ENCODE data around the gene JUN.

The JUN gene

GRCh38 chr1:58767143-58767542 is 16.7 kb downstream of the JUN start:
- TF ChIP-seq GATA2 (IDR thresholded peaks at IDR 0.05; ENCODE audit: low read depth, low read length) (no peak), GATA3 (IDR thresholded peaks at IDR 0.05; ENCODE audit: low read depth, low read length) (no peak)

- TF ChIP-seq GATA2 (IDR thresholded peaks at IDR 0.05; ENCODE audit: low read depth, low read length) (no peak), GATA3 (IDR thresholded peaks at IDR 0.05; ENCODE audit: low read depth, low read length) (no peak)
Measured at GRCh38 chr1:58765441-58765840, 18.4 kb downstream of the JUN start.

- no peak for TF ChIP-seq GATA2 (IDR thresholded peaks at IDR 0.05; ENCODE audit: low read depth, low read length)
- no peak for TF ChIP-seq GATA3 (IDR thresholded peaks at IDR 0.05; ENCODE audit: low read depth, low read length)
Measured at GRCh38 chr1:58765006-58765405, 18.8 kb downstream of the JUN start.

GRCh38 chr1:58764294-58764978 is 19.4 kb downstream of the JUN start:
- TF ChIP-seq GATA3 (IDR thresholded peaks at IDR 0.05; ENCODE audit: low read depth, low read length): no peak
- no peak for TF ChIP-seq GATA2 (IDR thresholded peaks at IDR 0.05; ENCODE audit: low read depth, low read length)

GRCh38 chr1:58763214-58763613 is 20.6 kb downstream of the JUN start:
- TF ChIP-seq GATA3 (IDR thresholded peaks at IDR 0.05; ENCODE audit: low read depth, low read length) (no peak), GATA2 (IDR thresholded peaks at IDR 0.05; ENCODE audit: low read depth, low read length) (no peak)

GRCh38 chr1:58762806-58763205 is 21.0 kb downstream of the JUN start:
- TF ChIP-seq GATA2 (IDR thresholded peaks at IDR 0.05; ENCODE audit: low read depth, low read length): no peak
- no peak for TF ChIP-seq GATA3 (IDR thresholded peaks at IDR 0.05; ENCODE audit: low read depth, low read length)

- TF ChIP-seq GATA3 (IDR thresholded peaks at IDR 0.05; ENCODE audit: low read depth, low read length) (no peak), GATA2 (IDR thresholded peaks at IDR 0.05; ENCODE audit: low read depth, low read length) (no peak)
Measured at GRCh38 chr1:58755468-58755872, 28.4 kb downstream of the JUN start.

- TF ChIP-seq GATA3 (IDR thresholded peaks at IDR 0.05; ENCODE audit: low read depth, low read length) (no peak), GATA2 (IDR thresholded peaks at IDR 0.05; ENCODE audit: low read depth, low read length) (no peak)
Measured at GRCh38 chr1:58754683-58755467, 29.0 kb downstream of the JUN start.

GRCh38 chr1:58754073-58754613 is 29.7 kb downstream of the JUN start:
- TF ChIP-seq GATA3 (IDR thresholded peaks at IDR 0.05; ENCODE audit: low read depth, low read length) (no peak), GATA2 (IDR thresholded peaks at IDR 0.05; ENCODE audit: low read depth, low read length) (no peak)

GRCh38 chr1:58753431-58753866 is 30.4 kb downstream of the JUN start:
- TF ChIP-seq GATA2 (IDR thresholded peaks at IDR 0.05; ENCODE audit: low read depth, low read length) (no peak), GATA3 (IDR thresholded peaks at IDR 0.05; ENCODE audit: low read depth, low read length) (no peak)

GRCh38 chr1:58749646-58750045 is 34.2 kb downstream of the JUN start:
- no peak for TF ChIP-seq GATA3 (IDR thresholded peaks at IDR 0.05; ENCODE audit: low read depth, low read length)
- TF ChIP-seq GATA2 (IDR thresholded peaks at IDR 0.05; ENCODE audit: low read depth, low read length): no peak

GRCh38 chr1:58748666-58749065 is 35.2 kb downstream of the JUN start:
- TF ChIP-seq GATA2 (IDR thresholded peaks at IDR 0.05; ENCODE audit: low read depth, low read length) (no peak), GATA3 (IDR thresholded peaks at IDR 0.05; ENCODE audit: low read depth, low read length) (no peak)

GRCh38 chr1:58746757-58747156 is 37.1 kb downstream of the JUN start:
- TF ChIP-seq GATA2 (IDR thresholded peaks at IDR 0.05; ENCODE audit: low read depth, low read length): no peak
- no peak for TF ChIP-seq GATA3 (IDR thresholded peaks at IDR 0.05; ENCODE audit: low read depth, low read length)

GRCh38 chr1:58746182-58746581 is 37.7 kb downstream of the JUN start:
- no peak for TF ChIP-seq GATA2 (IDR thresholded peaks at IDR 0.05; ENCODE audit: low read depth, low read length)
- no peak for TF ChIP-seq GATA3 (IDR thresholded peaks at IDR 0.05; ENCODE audit: low read depth, low read length)

- TF ChIP-seq GATA3 (IDR thresholded peaks at IDR 0.05; ENCODE audit: low read depth, low read length): no peak
- TF ChIP-seq GATA2 (IDR thresholded peaks at IDR 0.05; ENCODE audit: low read depth, low read length): no peak
Measured at GRCh38 chr1:58745666-58746065, 38.2 kb downstream of the JUN start.

All from SH-SY5Y (cell line).